Mammary epithelial cell (primary cell): ENCODE results near the gene PHF2.

Source experiments
- EZH2 ChIP-seq: IDR thresholded peaks from 2 replicates; pipeline ENCODE4 v1.6.1; 2012; ENCODE audit warnings: low read length, inconsistent platforms, borderline replicate concordance
- TF ChIP-seq, protein P1 (sequence below), 2 donors: IDR thresholded peaks in 1 of 2; conservative IDR thresholded peaks in 1 of 2; 2 replicates each; pipeline ENCODE4 v1.5.1; 2011 to 2012; ENCODE audit warnings: inconsistent platforms in 2 of 2, low read length in 2 of 2, mild to moderate bottlenecking in 2 of 2, control low read depth in 1 of 2, low read depth in 1 of 2; ENCODE audit not compliant: insufficient read depth in 1 of 2; ENCODE audit errors: extremely low read depth in 1 of 2

DNA sequence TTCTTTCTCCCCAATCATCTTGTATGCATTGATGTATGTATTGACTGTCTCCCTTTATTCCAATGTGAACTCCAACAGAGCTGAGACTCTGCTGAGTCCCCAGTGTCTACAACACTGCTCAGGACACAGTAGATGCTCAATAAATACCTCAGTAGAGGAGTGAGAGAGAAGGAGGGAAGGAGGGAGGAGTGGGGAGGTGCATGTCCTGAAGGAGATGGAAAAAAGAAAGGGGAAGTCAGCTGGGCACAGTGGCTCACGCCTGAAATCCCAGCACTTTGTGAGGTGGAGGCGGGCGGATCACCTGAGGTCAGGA lies 2.9 kb upstream of the PHF2 start:
- TF ChIP-seq, protein P1, sequence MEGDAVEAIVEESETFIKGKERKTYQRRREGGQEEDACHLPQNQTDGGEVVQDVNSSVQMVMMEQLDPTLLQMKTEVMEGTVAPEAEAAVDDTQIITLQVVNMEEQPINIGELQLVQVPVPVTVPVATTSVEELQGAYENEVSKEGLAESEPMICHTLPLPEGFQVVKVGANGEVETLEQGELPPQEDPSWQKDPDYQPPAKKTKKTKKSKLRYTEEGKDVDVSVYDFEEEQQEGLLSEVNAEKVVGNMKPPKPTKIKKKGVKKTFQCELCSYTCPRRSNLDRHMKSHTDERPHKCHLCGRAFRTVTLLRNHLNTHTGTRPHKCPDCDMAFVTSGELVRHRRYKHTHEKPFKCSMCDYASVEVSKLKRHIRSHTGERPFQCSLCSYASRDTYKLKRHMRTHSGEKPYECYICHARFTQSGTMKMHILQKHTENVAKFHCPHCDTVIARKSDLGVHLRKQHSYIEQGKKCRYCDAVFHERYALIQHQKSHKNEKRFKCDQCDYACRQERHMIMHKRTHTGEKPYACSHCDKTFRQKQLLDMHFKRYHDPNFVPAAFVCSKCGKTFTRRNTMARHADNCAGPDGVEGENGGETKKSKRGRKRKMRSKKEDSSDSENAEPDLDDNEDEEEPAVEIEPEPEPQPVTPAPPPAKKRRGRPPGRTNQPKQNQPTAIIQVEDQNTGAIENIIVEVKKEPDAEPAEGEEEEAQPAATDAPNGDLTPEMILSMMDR (conservative IDR thresholded peaks at IDR 0.05 in 1 of 2, IDR thresholded peaks at IDR 0.05 in 1 of 2; ENCODE audit: extremely low read depth in 1 of 2, insufficient read depth in 1 of 2, low read depth in 1 of 2, low read length in 2 of 2), result no peak
- TF ChIP-seq EZH2, result no peak
